ENCODE data around the gene TCF7L2.

DNA sequence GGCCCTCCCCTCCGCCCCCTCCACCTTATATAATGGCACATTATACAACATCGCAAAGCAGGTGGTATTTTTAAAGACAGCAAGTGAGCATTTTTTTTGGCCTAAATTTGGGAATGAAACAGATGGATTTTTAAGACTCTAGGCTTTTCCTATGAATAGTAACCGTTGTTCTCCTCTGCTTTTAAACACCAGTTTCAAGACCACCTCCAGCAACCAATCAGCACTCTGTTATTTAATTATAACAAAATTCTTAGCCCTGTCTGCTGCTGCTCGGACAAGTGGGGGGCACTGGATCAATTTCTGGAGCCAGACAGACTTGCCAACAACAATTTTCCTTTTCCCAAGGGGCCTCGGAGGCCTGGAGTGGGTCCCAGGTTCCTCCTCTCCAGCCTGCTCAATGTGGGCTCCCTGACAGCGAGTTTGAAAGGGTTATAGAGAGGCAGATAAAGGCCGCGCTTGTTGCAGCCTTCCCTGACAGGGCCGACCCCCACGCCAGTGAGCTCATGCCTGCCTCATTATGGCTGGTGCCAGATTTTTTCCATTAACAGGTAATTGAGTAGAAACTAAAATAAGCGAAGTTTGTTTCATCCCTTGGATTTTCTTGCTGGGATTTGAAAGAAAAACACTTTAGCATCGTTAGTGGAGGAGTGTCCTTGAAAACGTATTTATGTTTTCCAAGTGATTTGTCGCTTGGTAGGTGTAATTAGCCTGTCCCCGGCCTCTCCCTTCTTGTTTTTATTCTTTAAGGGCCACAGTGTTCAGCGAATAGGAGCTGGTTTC, 227.3 kb downstream of the TCF7L2 start:
- TF ChIP-seq CTCF (conservative IDR thresholded peaks at IDR 0.05) (no peak), ZFX (IDR thresholded peaks at IDR 0.05) (no peak)
